HTR-8/SVneo (cell line): ENCODE data around the gene TRIM51.
"Not testable (repeated sequence)": the region's sequence is repeated elsewhere in the genome, so short reads cannot be mapped to it uniquely, and the experiment has no call there.

Experiments used
- DNase-seq: peaks from one replicate; pipeline ENCODE4 v3.0.0; 2011; ENCODE audit warnings: low spot score, mixed read lengths; ENCODE audit not compliant: insufficient read length
- FAIRE-seq: peaks from 2 replicates; lab custom pipeline; 2011; peaks lifted over from hg19 to GRCh38; lab: Jason Lieb, UNC

The TRIM51 gene

GRCh38 chr11:55882997-55883396 is at the start of gene TRIM51:
Gene TRIM51, plus strand, starts transcription at chr11:55883297. Its CDS starts 2,132 bp downstream, at chr11:55885429.
- not testable (repeated sequence) for FAIRE-seq, DNase-seq

- FAIRE-seq (no peak), DNase-seq (no peak)
Measured at GRCh38 chr11:55838452-55838851, 44.6 kb upstream of the TRIM51 start, which contains the start of gene OR5D16. Gene OR5D16, plus strand, starts transcription at chr11:55838752. Its CDS starts 0 bp downstream, at chr11:55838752.

DNA sequence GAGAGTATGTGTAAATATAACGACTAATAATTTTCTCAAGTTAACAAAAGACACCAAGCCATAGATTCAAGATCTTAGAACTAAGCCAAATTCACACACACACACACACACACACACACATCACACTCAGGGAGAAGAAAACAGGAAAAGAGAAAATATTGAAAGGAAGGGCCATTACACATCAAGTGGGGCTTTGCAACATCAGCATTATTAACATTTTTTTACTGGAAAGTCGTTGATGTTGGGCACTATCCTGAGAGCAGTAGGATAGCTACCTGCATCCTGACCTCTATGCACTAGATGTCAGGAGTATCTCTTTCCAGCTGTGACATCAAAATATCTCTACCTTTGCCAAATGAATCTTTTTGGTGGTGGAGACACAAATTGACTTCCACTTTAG is 35.6 kb upstream of the TRIM51 start:
- FAIRE-seq (no peak), DNase-seq (no peak)

DNA sequence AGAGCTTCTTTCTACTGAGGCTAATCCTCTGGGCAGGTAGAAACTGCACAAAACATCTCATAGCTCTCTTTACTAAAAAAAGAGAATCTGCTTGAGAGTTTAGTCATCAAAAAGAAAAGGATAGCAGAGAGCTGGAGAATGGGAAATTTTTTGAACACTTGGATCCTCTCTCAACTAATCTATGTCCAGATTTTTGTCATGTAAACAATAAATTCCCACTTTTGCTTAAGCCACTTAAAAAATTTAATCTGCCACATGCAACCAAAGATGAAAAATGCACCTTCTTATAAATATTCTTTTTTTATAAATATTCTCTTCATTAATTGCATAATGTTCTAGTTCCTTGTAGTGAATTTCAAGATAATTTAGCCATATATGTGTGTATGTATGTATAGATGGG is 34.1 kb upstream of the TRIM51 start:
- FAIRE-seq (no peak), DNase-seq (no peak)

- FAIRE-seq = no peak
- DNase-seq = no peak
Measured at GRCh38 chr11:55852141-55852540, 31.0 kb upstream of the TRIM51 start.

GRCh38 chr11:55854704-55855103 is 28.4 kb upstream of the TRIM51 start:
- FAIRE-seq = no peak
- DNase-seq = no peak

DNA sequence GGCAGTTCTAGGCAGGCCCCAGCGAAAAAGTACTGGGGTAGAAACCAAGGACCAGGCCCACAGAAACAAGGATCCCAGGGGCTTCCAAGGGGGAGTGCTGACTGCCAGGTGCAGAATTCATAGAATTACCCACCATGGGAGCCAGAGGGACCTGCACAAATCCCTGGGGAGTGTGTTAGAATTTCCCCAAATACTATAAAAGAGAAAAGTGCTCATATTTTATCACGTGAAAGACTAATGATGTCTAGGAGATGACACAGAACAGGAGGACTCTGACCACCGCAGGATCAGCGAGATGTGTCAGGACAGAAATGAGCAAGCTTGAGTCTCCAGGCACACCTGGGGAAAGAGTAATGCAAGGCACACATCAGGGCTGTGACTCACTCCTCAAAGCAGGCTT is 15.7 kb upstream of the TRIM51 start:
- not testable (repeated sequence) for FAIRE-seq, DNase-seq

DNA sequence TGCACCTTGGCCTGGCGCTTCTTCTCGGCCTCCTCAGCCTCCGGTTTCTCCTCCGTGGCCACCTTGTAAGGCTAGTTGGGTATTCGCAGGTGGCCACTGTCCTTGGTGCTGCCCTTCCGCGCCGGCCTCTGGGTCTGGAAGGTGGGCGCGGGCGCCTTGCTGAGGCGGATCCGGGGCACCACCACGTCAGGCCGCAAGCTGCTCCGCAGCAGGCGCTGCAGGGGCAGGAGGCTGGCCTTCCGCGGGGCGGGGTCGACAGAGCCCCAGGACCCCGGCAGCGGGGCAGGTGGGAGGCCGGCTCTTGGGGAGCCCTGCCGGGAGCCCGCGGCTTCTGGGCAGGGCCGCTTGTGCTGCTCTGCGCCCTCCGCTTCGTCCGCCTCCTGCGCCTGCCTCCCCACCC is 10.4 kb upstream of the TRIM51 start:
- FAIRE-seq, DNase-seq: not testable (repeated sequence)

- DNase-seq, FAIRE-seq: not testable (repeated sequence)
Measured at GRCh38 chr11:55873146-55873545, 10.0 kb upstream of the TRIM51 start.

- FAIRE-seq = not testable (repeated sequence)
Measured at GRCh38 chr11:55884995-55885394, 1.9 kb downstream of the TRIM51 start.

DNA sequence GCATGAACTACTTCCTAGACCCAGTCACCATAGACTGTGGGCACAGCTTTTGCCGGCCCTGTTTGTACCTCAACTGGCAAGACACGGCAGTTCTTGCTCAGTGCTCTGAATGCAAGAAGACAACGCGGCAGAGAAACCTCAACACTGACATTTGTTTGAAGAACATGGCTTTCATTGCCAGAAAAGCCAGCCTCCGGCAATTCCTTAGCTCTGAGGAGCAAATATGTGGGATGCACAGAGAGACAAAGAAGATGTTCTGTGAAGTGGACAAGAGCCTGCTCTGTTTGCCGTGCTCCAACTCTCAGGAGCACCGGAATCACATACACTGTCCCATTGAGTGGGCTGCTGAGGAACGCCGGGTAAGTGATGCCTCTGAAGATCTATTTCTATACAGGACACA is 2.4 kb downstream of the TRIM51 start:
- FAIRE-seq, DNase-seq: not testable (repeated sequence)

More at GRCh38 chr11:55884995-55885394, 1.9 kb downstream of the TRIM51 start:
- not testable (repeated sequence) for DNase-seq

GRCh38 chr11:55895216-55895615 is 12.1 kb downstream of the TRIM51 start:
- DNase-seq (no peak), FAIRE-seq (no peak)

DNA sequence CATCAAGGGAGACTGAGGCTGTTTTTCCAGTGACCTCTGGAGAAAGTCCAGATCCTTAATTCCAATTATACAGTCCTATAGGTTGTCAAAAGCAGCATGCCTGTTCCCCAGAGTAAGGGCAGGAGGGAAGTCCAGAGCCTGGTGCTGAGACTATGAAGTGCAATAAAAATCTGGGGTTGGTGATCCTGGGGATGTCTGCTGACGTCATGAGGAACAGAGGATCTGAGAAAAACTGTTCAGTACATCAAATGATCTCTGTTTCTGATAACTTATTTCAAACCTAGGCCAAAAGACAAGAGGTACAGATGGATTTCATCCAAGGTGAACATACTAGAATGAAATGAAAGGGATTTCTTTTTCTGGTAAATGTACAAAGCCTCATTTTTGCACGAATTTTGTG is 19.2 kb downstream of the TRIM51 start:
- DNase-seq = no peak
- FAIRE-seq = no peak

- FAIRE-seq = no peak
- no peak for DNase-seq
Measured at GRCh38 chr11:55914482-55914881, 31.4 kb downstream of the TRIM51 start, which contains the start of gene OR5W2. Gene OR5W2, minus strand, starts transcription at chr11:55914582. Its CDS starts 0 bp downstream, at chr11:55914582.

- DNase-seq (no peak), FAIRE-seq (no peak)
Measured at GRCh38 chr11:55920537-55920936, 37.4 kb downstream of the TRIM51 start.

- FAIRE-seq (no peak), DNase-seq (no peak)
Measured at GRCh38 chr11:55936300-55936699, 53.2 kb downstream of the TRIM51 start, which contains the start of gene OR5I1. Gene OR5I1, minus strand, starts transcription at chr11:55936400. Its CDS starts 0 bp downstream, at chr11:55936400.
